Endodermal cell (in vitro differentiated cells): Measurements from ENCODE around the gene CRYZ. TPM values are rescaled to one million over a fixed set of nuclear protein-coding genes. Genes with fewer than 3 reads are reported as not detected.

Source experiments
- DNase-seq: peaks from one replicate; pipeline ENCODE4 v3.0.0-alpha.2; 2017
- H3K27ac ChIP-seq: 2 replicates; pipeline ENCODE4 v1.5.1; 2013; ENCODE audit warnings: mild to moderate bottlenecking, low read depth, low read length, moderate library complexity
- H3K27me3 ChIP-seq: 2 replicates; pipeline ENCODE4 v1.6.1; 2013; ENCODE audit warnings: mild to moderate bottlenecking, low read length, moderate library complexity; ENCODE audit not compliant: insufficient read depth, control insufficient read depth, poor library complexity, severe bottlenecking
- H3K36me3 ChIP-seq: 2 replicates; pipeline ENCODE4 v1.7.0; 2013; ENCODE audit warnings: mild to moderate bottlenecking, low read length, moderate library complexity; ENCODE audit not compliant: control insufficient read depth, insufficient read depth
- H3K4me1 ChIP-seq: one replicate; pipeline ENCODE4 v1.7.0; 2013; ENCODE audit warnings: low read length; ENCODE audit not compliant: control insufficient read depth, insufficient read depth
- H3K4me3 ChIP-seq: 2 replicates; pipeline ENCODE4 v1.5.1; 2013; ENCODE audit warnings: mild to moderate bottlenecking, low read length, moderate library complexity
- H3K9ac ChIP-seq: 2 replicates; pipeline ENCODE4 v1.6.1; 2013; ENCODE audit warnings: mild to moderate bottlenecking, low read length, moderate library complexity; ENCODE audit not compliant: poor library complexity, severe bottlenecking; ENCODE audit errors: extremely low read depth
- H3K9me3 ChIP-seq: 2 replicates; pipeline ENCODE4 v1.6.1; 2013; ENCODE audit warnings: mild to moderate bottlenecking, low read length, moderate library complexity; ENCODE audit not compliant: control insufficient read depth
- H3K27ac Mint-ChIP-seq: 2 replicates; pipeline ENCODE4 v1.8.0; 2020; ENCODE audit warnings: mixed read lengths
- H3K27me3 Mint-ChIP-seq: 2 replicates; pipeline ENCODE4 v1.8.0; 2021; ENCODE audit warnings: mild to moderate bottlenecking, mixed read lengths; ENCODE audit not compliant: insufficient read depth
- H3K36me3 Mint-ChIP-seq: 2 replicates; pipeline ENCODE4 v1.8.0; 2020; ENCODE audit warnings: low read depth, mixed read lengths
- H3K4me1 Mint-ChIP-seq: 2 replicates; pipeline ENCODE4 v1.8.0; 2020; ENCODE audit warnings: mixed read lengths
- H3K4me3 Mint-ChIP-seq: 2 replicates; pipeline ENCODE4 v1.8.0; 2020; ENCODE audit warnings: mild to moderate bottlenecking, moderate library complexity, mixed read lengths
- H3K9me3 Mint-ChIP-seq: 2 replicates; pipeline ENCODE4 v1.8.0; 2020; ENCODE audit warnings: mild to moderate bottlenecking, mixed read lengths
- WGBS, 2 experiments: methylation state at CpG; one replicate each; pipeline versions ENCODE4 v1.1.5 to v1.1.7; 2013; ENCODE audit warnings: missing lambda C conversion rate in 2 of 2, mixed read lengths in 1 of 2; ENCODE audit not compliant: insufficient coverage in 1 of 2, insufficient read length in 1 of 2; 5-methylcytosine and 5-hydroxymethylcytosine counted together
- total RNA-seq, 2 donors: library from RNA; stranded (reverse); fragmentation: NEBNext Ultra II Directional in 1 of 2; extraction: Animal tissue kit (Norgen Biotek cat#: 25700) in 1 of 2; gene quantifications; 2 replicates in 1 of 2; 3 replicates in 1 of 2; pipeline ENCODE4 v1.2.1, GENCODE V29; 2021
- TF ChIP-seq, protein P1 (sequence below): fragments of 200-600 bp; sonication (generic); conservative IDR thresholded peaks from 2 replicates; pipeline ENCODE4 v1.5.0; 2021; ENCODE audit warnings: antibody characterized with exemption, mild to moderate bottlenecking

The CRYZ gene
- total RNA-seq, 2 donors from 2014 or later, result 17.4 to 30.6 TPM

DNA sequence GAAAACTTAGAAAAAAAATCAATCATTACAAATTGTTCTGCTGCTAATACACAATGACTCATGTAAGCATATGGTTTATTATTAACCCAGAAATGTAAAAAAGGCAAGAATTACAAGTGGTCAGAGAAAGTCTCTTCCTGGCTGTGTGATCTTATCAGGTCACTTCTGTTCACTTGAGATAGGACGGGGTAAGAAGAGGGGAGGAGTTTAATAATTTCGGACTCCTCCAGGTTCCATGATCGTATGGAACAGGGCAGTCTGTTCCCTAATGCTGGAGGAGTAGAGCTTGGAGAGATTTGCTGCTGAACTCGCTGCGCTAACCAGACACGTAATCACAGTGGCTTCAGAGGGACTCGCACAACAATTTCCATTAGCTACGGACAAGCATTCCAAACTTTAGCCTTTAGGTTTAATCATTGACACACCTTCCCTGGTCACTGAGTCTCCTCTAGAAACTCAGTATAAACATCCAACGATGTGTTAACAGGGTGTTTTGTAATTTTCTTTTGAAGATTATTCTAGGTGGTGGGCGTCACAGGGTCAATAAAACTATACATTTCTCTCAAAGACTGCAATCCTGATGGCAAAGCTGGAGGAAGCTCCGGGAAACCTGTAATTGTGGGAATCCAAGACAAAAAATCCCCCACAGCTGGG, 1.3 kb downstream of the CRYZ start:
- Histone ChIP-seq H3K4me1 (peaks cover 2% of the 10 kb centered on the region), H3K27ac (no peak overlapping the region), H3K9ac (no peak overlapping the region), H3K9me3 (peaks cover 4% of the 10 kb centered on the region), H3K36me3 (peaks cover 9% of the 10 kb centered on the region), H3K27me3 (no peaks in the 10 kb centered on the region), H3K4me3 (peak overlapping the region; percentile 35)
- WGBS, 2 experiments, result 86 to 96% methylated on average over 4 to 11 of the region's 11 CpGs
- Mint-ChIP-seq H3K9me3 (peaks cover 11% of the 10 kb centered on the region), H3K36me3 (peaks cover 10% of the 10 kb centered on the region), H3K4me1 (peaks cover 16% of the 10 kb centered on the region), H3K27me3 (peaks cover 2% of the 10 kb centered on the region), H3K4me3 (no peak overlapping the region), H3K27ac (no peak overlapping the region)
- no peak for DNase-seq
- TF ChIP-seq, protein P1, sequence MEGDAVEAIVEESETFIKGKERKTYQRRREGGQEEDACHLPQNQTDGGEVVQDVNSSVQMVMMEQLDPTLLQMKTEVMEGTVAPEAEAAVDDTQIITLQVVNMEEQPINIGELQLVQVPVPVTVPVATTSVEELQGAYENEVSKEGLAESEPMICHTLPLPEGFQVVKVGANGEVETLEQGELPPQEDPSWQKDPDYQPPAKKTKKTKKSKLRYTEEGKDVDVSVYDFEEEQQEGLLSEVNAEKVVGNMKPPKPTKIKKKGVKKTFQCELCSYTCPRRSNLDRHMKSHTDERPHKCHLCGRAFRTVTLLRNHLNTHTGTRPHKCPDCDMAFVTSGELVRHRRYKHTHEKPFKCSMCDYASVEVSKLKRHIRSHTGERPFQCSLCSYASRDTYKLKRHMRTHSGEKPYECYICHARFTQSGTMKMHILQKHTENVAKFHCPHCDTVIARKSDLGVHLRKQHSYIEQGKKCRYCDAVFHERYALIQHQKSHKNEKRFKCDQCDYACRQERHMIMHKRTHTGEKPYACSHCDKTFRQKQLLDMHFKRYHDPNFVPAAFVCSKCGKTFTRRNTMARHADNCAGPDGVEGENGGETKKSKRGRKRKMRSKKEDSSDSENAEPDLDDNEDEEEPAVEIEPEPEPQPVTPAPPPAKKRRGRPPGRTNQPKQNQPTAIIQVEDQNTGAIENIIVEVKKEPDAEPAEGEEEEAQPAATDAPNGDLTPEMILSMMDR, result no peak

DNA sequence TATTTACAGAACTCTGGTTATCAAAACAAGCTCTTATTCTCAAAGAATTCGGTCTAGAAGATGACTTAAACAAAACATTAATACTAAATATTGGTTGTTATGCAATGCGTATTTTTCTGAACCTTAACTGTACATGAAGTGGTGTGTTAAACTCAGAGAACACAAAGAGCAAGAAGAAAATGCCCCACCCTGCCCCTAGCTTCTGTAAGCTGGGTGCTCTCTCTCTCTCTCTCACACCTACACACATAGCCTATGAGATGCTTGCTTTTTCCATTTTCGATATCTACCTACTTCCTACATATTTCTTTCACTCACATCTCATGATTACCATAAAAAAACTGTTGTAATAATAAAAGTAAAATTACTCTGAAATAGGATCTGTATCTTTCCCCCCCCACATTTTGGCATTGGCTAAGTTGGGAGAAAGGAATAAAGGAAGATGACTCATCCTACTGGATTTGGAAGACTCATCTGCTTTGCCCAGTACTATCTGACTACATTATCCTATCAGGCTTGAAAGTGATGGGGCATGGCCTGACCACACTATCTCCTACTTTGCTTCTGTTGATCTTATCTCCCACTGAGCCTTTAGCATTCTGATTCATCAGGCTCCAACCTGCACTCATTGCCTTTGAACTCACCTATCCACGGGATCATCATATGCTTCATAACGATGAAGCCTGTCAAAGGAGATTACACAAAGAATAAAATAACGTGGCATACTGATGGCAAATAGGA, 2.9 kb downstream of the CRYZ start:
- WGBS, 2 experiments, result 67 to 94% methylated on average over 2 to 4 of the region's 6 CpGs
- no peak overlapping the region for H3K4me3 ChIP-seq
- Mint-ChIP-seq H3K36me3 (peaks cover 13% of the 10 kb centered on the region), H3K27ac (no peak overlapping the region), H3K27me3 (peaks cover 2% of the 10 kb centered on the region), H3K4me3 (no peak overlapping the region), H3K9me3 (peaks cover 26% of the 10 kb centered on the region), H3K4me1 (peaks cover 16% of the 10 kb centered on the region)
- TF ChIP-seq, protein P1, result no peak
- peaks cover 19% of the 10 kb centered on the region for H3K9me3 ChIP-seq
- peak; percentile 53 for DNase-seq
- H3K9ac ChIP-seq, result no peak overlapping the region
- peaks cover 2% of the 10 kb centered on the region for H3K4me1 ChIP-seq
- no peaks in the 10 kb centered on the region for H3K27me3 ChIP-seq
- H3K36me3 ChIP-seq, result peaks cover 13% of the 10 kb centered on the region
- H3K27ac ChIP-seq, result no peak overlapping the region

DNA sequence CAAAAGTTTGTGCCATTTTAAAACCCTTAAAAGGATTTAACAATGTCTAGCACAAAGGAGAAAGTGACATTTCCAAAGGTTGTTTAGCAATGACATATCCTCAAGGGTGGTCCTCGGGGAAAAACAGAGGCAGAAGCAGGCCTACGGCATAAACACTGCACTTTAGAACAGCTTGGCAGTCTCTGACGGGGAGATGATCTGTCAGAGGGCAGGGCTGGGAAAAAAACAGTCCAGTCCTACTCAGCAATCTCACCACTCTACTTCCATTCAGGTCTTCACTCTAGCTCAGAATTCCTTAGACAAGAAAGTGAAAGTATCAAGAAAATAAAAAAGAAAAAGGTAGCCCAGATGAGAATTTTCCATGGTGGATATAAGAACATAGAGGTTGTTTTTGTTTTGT, 4.1 kb downstream of the CRYZ start:
- 91 to 100% methylated on average over 2 to 3 of the region's 3 CpGs for whole genome bisulfite sequencing, 2 experiments
- Histone ChIP-seq H3K9ac (no peak overlapping the region), H3K36me3 (peaks cover 23% of the 10 kb centered on the region), H3K4me3 (no peak overlapping the region), H3K4me1 (peaks cover 2% of the 10 kb centered on the region), H3K27me3 (no peaks in the 10 kb centered on the region), H3K27ac (no peak overlapping the region), H3K9me3 (peaks cover 19% of the 10 kb centered on the region)
- DNase-seq, result no peak
- H3K4me1 Mint-ChIP-seq, result peaks cover 11% of the 10 kb centered on the region
- no peak overlapping the region for H3K4me3 Mint-ChIP-seq
- peaks cover 31% of the 10 kb centered on the region for H3K9me3 Mint-ChIP-seq
- TF ChIP-seq, protein P1, result no peak
- peaks cover 2% of the 10 kb centered on the region for H3K27me3 Mint-ChIP-seq
- H3K36me3 Mint-ChIP-seq, result peaks cover 22% of the 10 kb centered on the region
- no peak overlapping the region for H3K27ac Mint-ChIP-seq
